ENCODE data around the gene SH2D3C.
"Not testable (repeated sequence)": the region's sequence is repeated elsewhere in the genome, so short reads cannot be mapped to it uniquely, and the experiment has no call there.

SH2D3C gene

GRCh38 chr9:127788337-127789011, 10.0 kb upstream of the SH2D3C start:
- no peak for DNase-seq (ENCODE audit: low spot score)
- TF ChIP-seq, protein P1, sequence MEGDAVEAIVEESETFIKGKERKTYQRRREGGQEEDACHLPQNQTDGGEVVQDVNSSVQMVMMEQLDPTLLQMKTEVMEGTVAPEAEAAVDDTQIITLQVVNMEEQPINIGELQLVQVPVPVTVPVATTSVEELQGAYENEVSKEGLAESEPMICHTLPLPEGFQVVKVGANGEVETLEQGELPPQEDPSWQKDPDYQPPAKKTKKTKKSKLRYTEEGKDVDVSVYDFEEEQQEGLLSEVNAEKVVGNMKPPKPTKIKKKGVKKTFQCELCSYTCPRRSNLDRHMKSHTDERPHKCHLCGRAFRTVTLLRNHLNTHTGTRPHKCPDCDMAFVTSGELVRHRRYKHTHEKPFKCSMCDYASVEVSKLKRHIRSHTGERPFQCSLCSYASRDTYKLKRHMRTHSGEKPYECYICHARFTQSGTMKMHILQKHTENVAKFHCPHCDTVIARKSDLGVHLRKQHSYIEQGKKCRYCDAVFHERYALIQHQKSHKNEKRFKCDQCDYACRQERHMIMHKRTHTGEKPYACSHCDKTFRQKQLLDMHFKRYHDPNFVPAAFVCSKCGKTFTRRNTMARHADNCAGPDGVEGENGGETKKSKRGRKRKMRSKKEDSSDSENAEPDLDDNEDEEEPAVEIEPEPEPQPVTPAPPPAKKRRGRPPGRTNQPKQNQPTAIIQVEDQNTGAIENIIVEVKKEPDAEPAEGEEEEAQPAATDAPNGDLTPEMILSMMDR (IDR thresholded peaks at IDR 0.05; ENCODE audit: extremely low read depth, missing control alignments) = no peak

DNA sequence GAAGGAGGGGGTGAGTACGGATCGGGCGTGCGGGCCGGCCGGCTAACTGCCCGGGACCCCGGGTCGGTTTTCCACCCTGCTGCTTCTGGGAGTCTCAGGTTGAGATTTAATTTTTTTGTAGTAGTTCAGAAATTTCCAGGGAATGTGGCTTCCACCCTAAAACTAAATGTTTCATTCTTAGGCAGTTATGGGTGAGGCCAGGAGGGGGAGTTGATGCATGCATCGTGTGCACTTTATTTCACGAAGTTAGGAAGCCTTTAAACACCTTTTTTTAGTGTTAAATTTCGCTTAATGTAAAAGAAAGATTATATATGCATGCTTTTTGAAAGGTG, 8.3 kb upstream of the SH2D3C start:
- TF ChIP-seq, protein P1 (IDR thresholded peaks at IDR 0.05; ENCODE audit: extremely low read depth, missing control alignments) = no peak
- DNase-seq (ENCODE audit: low spot score) = no peak

DNA sequence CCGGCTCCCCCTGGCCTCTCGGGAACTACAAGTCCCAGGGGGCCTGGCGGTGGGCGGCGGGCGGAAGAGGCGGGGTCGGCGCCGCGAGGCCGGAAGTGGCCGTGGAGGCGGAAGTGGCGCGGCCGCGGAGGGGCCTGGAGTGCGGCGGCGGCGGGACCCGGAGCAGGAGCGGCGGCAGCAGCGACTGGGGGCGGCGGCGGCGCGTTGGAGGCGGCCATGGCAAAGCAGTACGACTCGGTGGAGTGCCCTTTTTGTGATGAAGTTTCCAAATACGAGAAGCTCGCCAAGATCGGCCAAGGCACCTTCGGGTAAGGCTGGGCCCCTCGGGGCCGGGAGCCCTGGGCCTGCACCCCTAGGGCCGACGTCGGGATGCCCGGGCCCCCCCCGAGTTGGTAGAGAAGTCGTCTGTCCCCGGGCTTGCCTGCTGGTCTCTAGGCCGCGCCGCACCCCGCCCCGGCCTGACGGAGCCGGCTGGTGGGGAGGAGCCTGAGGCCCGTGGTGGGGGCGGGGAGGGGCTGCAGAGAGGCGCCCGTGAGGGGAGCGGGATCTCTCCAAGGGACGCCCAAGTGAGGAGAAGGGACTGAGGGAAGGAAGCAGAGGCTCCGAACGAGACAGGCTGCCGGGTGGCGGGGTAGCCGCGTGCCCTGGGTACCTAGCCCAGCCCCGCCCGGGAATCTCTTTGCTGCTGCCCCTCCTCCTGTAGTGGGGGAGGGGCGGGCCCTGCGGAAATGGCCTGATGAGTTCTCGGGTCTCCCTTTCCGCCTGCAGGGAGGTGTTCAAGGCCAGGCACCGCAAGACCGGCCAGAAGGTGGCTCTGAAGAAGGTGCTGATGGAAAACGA, 7.7 kb upstream of the SH2D3C start, which contains the start of gene CDK9:
CDK9 (plus strand) TSS at position 102 of the 840 bp plus-strand sequence; CDS start at position 217, 115 bp downstream.
- DNase-seq (ENCODE audit: low spot score) = peak; percentile 98
- TF ChIP-seq, protein P1 (IDR thresholded peaks at IDR 0.05; ENCODE audit: extremely low read depth, missing control alignments) = peak; percentile 4

- TF ChIP-seq, protein P1 (IDR thresholded peaks at IDR 0.05; ENCODE audit: extremely low read depth, missing control alignments) = peak; percentile 59
Measured at GRCh38 chr9:127785023-127785932, 6.8 kb upstream of the SH2D3C start.

DNA sequence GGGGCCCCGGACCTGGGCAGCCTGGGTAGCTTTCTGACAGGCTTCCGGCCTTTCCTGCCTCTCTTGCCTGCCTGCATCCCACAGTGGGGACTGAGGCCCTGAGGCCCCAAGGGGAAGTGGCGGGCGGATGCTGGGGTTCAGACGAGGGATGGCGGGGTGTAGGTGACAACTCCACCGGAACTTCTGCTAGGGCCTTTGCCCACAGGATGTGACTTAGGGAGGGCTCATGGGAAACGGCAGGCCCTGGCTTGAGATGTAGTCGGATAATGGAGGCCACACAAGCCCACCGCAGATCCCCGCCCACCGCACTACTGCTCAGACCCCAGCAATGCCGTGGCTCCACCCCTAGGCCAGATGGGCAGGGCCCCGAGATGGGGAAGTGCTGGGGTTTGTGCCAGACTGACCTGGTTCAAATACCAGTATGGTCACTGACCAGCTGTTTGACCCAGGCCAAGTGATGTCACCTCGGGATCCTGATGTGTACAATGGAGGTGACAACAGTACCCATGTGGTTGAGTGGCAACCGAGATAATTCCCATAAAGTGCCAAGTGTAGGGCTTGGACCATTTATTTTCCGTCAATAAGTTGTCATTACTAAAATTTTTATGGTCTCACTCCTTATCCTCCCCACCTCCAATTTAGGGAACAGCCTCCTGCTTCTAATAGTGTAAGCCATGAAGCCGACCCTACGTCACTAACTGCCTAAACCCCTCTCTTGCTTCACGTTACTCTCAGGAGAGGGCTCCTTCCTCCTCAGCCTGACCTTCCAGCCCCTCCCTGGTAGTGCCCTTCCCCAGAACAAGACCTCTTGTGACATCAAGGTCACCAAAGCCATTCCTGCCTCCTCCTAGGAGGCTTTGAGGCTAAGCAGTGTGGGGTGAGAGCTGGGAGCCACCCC, 4.9 kb upstream of the SH2D3C start:
- TF ChIP-seq, protein P1 (IDR thresholded peaks at IDR 0.05; ENCODE audit: extremely low read depth, missing control alignments) = no peak
- DNase-seq (ENCODE audit: low spot score) = peak; percentile 68

More at GRCh38 chr9:127785023-127785932, 6.8 kb upstream of the SH2D3C start:
- peak; percentile 92 for DNase-seq (ENCODE audit: low spot score)

GRCh38 chr9:127781806-127782205, 3.3 kb upstream of the SH2D3C start:
- no peak for DNase-seq (ENCODE audit: low spot score)
- TF ChIP-seq, protein P1 (IDR thresholded peaks at IDR 0.05; ENCODE audit: extremely low read depth, missing control alignments) = no peak

GRCh38 chr9:127780909-127781308, 2.4 kb upstream of the SH2D3C start:
- not testable (repeated sequence) for DNase-seq (ENCODE audit: low spot score)

Data from GM20000 (cell line).